ENCODE results near the gene TMX2.

The TMX2 gene

GRCh38 chr11:57732661-57733060 is 20.3 kb downstream of the TMX2 start:
- CTCF ChIA-PET = interaction anchor here (1.7 kb wide), 1 partner anchor 9 kb away, joined by 6 read pairs; no protein-coding TSS in a partner anchor
- POLR2A ChIA-PET = no interaction called here
- DNase-seq = no peak

GRCh38 chr11:57735619-57736298 is 23.4 kb downstream of the TMX2 start:
- Histone ChIP-seq H3K27me3 (replicated peaks in 2 of 5; ENCODE audit: control insufficient read depth in 4 of 5, insufficient read depth in 5 of 5, low read length in 4 of 5) (no peaks in the 10 kb centered on the region), H3K4me1 (ENCODE audit: control extremely low read depth in 1 of 4, control insufficient read depth in 4 of 4, insufficient read depth in 4 of 4, low read length in 3 of 4) (peaks cover under 1 to 9% (median 6%) of the 10 kb centered on the region in 4 experiments), H3K4me3 (ENCODE audit: control insufficient read depth in 1 of 7, extremely low read depth in 1 of 7, insufficient read depth in 4 of 7, low read depth in 2 of 7, low read length in 6 of 7) (no peak overlapping the region), H3K27ac (ENCODE audit: insufficient read depth in 1 of 2, low read depth in 1 of 2, low read length in 2 of 2, poor library complexity in 1 of 2, severe bottlenecking in 2 of 2) (peak overlapping the region in 1 of 2 experiments; percentile 50), H3K36me3 (ENCODE audit: control insufficient read depth in 4 of 4, insufficient read depth in 4 of 4, low read length in 3 of 4) (peaks cover 12 to 42% (median 22%) of the 10 kb centered on the region in 4 experiments), H3K9me3 (ENCODE audit: control extremely low read depth in 1 of 5, control insufficient read depth in 4 of 5, insufficient read depth in 2 of 5, low read depth in 1 of 5, low read length in 4 of 5) (no peaks in the 10 kb centered on the region)
- CTCF ChIA-PET = interaction anchor here (0.9 to 2.1 kb wide), 4 partner anchors 7 to 59 kb away, joined by 3 to 5 read pairs (median 4); no protein-coding TSS in a partner anchor
- DNase-seq = peak in 2 of 3 donors; percentile 9 to 22
- POLR2A ChIA-PET = interaction anchor here (0.6 to 0.9 kb wide), 2 partner anchors 35 to 55 kb away, joined by 3 read pairs; no protein-coding TSS in a partner anchor
- 100% methylated on average over 3 of the region's 3 CpGs for WGBS (ENCODE audit: insufficient coverage)

More at GRCh38 chr11:57732661-57733060, 20.3 kb downstream of the TMX2 start:
- 100% methylated on average over 1 of the region's 1 CpG for WGBS (ENCODE audit: insufficient coverage)
- H3K9me3 ChIP-seq (ENCODE audit: control extremely low read depth in 1 of 5, control insufficient read depth in 4 of 5, insufficient read depth in 2 of 5, low read depth in 1 of 5, low read length in 4 of 5) = no peaks in the 10 kb centered on the region
- peaks cover 0 to 3% (median 0%) of the 10 kb centered on the region in 4 experiments for H3K4me1 ChIP-seq (ENCODE audit: control extremely low read depth in 1 of 4, control insufficient read depth in 4 of 4, insufficient read depth in 4 of 4, low read length in 3 of 4)
- H3K27ac ChIP-seq (ENCODE audit: insufficient read depth in 1 of 2, low read depth in 1 of 2, low read length in 2 of 2, poor library complexity in 1 of 2, severe bottlenecking in 2 of 2) = no peak overlapping the region
- H3K4me3 ChIP-seq (ENCODE audit: control insufficient read depth in 1 of 7, extremely low read depth in 1 of 7, insufficient read depth in 4 of 7, low read depth in 2 of 7, low read length in 6 of 7) = no peak overlapping the region
- peaks cover 7 to 24% (median 11%) of the 10 kb centered on the region in 4 experiments for H3K36me3 ChIP-seq (ENCODE audit: control insufficient read depth in 4 of 4, insufficient read depth in 4 of 4, low read length in 3 of 4)
- no peaks in the 10 kb centered on the region for H3K27me3 ChIP-seq (replicated peaks in 2 of 5; ENCODE audit: control insufficient read depth in 4 of 5, insufficient read depth in 5 of 5, low read length in 4 of 5)

- ChIA-PET POLR2A (interaction anchor here (0.7 to 1.8 kb wide), 4 partner anchors 20 to 101 kb away, joined by 3 to 9 read pairs (median 3); partner anchors contain the start of gene CTNND1), CTCF (interaction anchor here (0.6 to 6.4 kb wide), 7 partner anchors 10 to 68 kb away, joined by 3 to 50 read pairs (median 4); partner anchors contain the start of genes BTBD18 and CTNND1)
- peaks cover 13 to 26% (median 20%) of the 10 kb centered on the region in 4 experiments for H3K4me1 ChIP-seq (ENCODE audit: control extremely low read depth in 1 of 4, control insufficient read depth in 4 of 4, insufficient read depth in 4 of 4, low read length in 3 of 4)
- peak; percentile 97 to 99 (median 99) for DNase-seq
- WGBS (ENCODE audit: insufficient coverage) = under 1% methylated on average over 57 of the region's 75 CpGs
- H3K27me3 ChIP-seq (replicated peaks in 2 of 5; ENCODE audit: control insufficient read depth in 4 of 5, insufficient read depth in 5 of 5, low read length in 4 of 5) = no peaks in the 10 kb centered on the region
- H3K4me3 ChIP-seq (ENCODE audit: control insufficient read depth in 1 of 7, extremely low read depth in 1 of 7, insufficient read depth in 4 of 7, low read depth in 2 of 7, low read length in 6 of 7) = peak within 1 kb of the TSS; percentile 72 to 98 (median 91)
- H3K9me3 ChIP-seq (ENCODE audit: control extremely low read depth in 1 of 5, control insufficient read depth in 4 of 5, insufficient read depth in 2 of 5, low read depth in 1 of 5, low read length in 4 of 5) = no peaks in the 10 kb centered on the region
- peaks cover 10 to 66% (median 42%) of the 10 kb centered on the region in 4 experiments for H3K36me3 ChIP-seq (ENCODE audit: control insufficient read depth in 4 of 4, insufficient read depth in 4 of 4, low read length in 3 of 4)
- peak within 1 kb of the TSS; percentile 89 to 96 for H3K27ac ChIP-seq (ENCODE audit: insufficient read depth in 1 of 2, low read depth in 1 of 2, low read length in 2 of 2, poor library complexity in 1 of 2, severe bottlenecking in 2 of 2)
These were observed 29.0 kb downstream of the TMX2 start, which contains the start of gene SELENOH for GRCh38 chr11:57741132-57742086. Gene SELENOH, plus strand, starts transcription at chr11:57741491. Its CDS starts 105 bp downstream, at chr11:57741596.

GRCh38 chr11:57742087-57742452 is 29.7 kb downstream of the TMX2 start:
- ChIA-PET POLR2A (interaction anchor here (0.7 to 1.8 kb wide), 3 partner anchors 19 to 41 kb away, joined by 3 to 9 read pairs (median 3); partner anchors contain the start of gene CTNND1), CTCF (interaction anchor here (0.6 to 6.4 kb wide), 7 partner anchors 9 to 67 kb away, joined by 3 to 50 read pairs (median 4); partner anchors contain the start of genes BTBD18 and CTNND1)
- no peaks in the 10 kb centered on the region for H3K27me3 ChIP-seq (replicated peaks in 2 of 5; ENCODE audit: control insufficient read depth in 4 of 5, insufficient read depth in 5 of 5, low read length in 4 of 5)
- H3K4me3 ChIP-seq (ENCODE audit: control insufficient read depth in 1 of 7, extremely low read depth in 1 of 7, insufficient read depth in 4 of 7, low read depth in 2 of 7, low read length in 6 of 7) = peak overlapping the region; percentile 72 to 98 (median 91)
- no peaks in the 10 kb centered on the region for H3K9me3 ChIP-seq (ENCODE audit: control extremely low read depth in 1 of 5, control insufficient read depth in 4 of 5, insufficient read depth in 2 of 5, low read depth in 1 of 5, low read length in 4 of 5)
- H3K27ac ChIP-seq (ENCODE audit: insufficient read depth in 1 of 2, low read depth in 1 of 2, low read length in 2 of 2, poor library complexity in 1 of 2, severe bottlenecking in 2 of 2) = peak overlapping the region; percentile 89 to 96
- H3K36me3 ChIP-seq (ENCODE audit: control insufficient read depth in 4 of 4, insufficient read depth in 4 of 4, low read length in 3 of 4) = peaks cover 10 to 70% (median 42%) of the 10 kb centered on the region in 4 experiments
- H3K4me1 ChIP-seq (ENCODE audit: control extremely low read depth in 1 of 4, control insufficient read depth in 4 of 4, insufficient read depth in 4 of 4, low read length in 3 of 4) = peaks cover 13 to 26% (median 20%) of the 10 kb centered on the region in 4 experiments
- 0% methylated on average over 6 of the region's 10 CpGs for WGBS (ENCODE audit: insufficient coverage)
- DNase-seq = peak in 1 of 3 donors; percentile 23

- Histone ChIP-seq H3K9me3 (ENCODE audit: control extremely low read depth in 1 of 5, control insufficient read depth in 4 of 5, insufficient read depth in 2 of 5, low read depth in 1 of 5, low read length in 4 of 5) (no peaks in the 10 kb centered on the region), H3K27ac (ENCODE audit: insufficient read depth in 1 of 2, low read depth in 1 of 2, low read length in 2 of 2, poor library complexity in 1 of 2, severe bottlenecking in 2 of 2) (no peak overlapping the region), H3K36me3 (ENCODE audit: control insufficient read depth in 4 of 4, insufficient read depth in 4 of 4, low read length in 3 of 4) (peaks cover 8 to 53% (median 25%) of the 10 kb centered on the region in 4 experiments), H3K4me1 (ENCODE audit: control extremely low read depth in 1 of 4, control insufficient read depth in 4 of 4, insufficient read depth in 4 of 4, low read length in 3 of 4) (peaks cover 13 to 26% (median 20%) of the 10 kb centered on the region in 4 experiments), H3K4me3 (ENCODE audit: control insufficient read depth in 1 of 7, extremely low read depth in 1 of 7, insufficient read depth in 4 of 7, low read depth in 2 of 7, low read length in 6 of 7) (no peak overlapping the region), H3K27me3 (replicated peaks in 2 of 5; ENCODE audit: control insufficient read depth in 4 of 5, insufficient read depth in 5 of 5, low read length in 4 of 5) (no peaks in the 10 kb centered on the region)
- WGBS (ENCODE audit: insufficient coverage) = 100% methylated on average over 1 of the region's 2 CpGs
- POLR2A ChIA-PET = interaction anchor here (0.8 to 1.8 kb wide), 2 partner anchors 17 to 244 kb away, joined by 4 to 5 read pairs; partner anchors contain the start of gene CTNND1
- DNase-seq = no peak
- CTCF ChIA-PET = interaction anchor here (0.8 to 6.4 kb wide), 4 partner anchors 12 to 58 kb away, joined by 3 to 50 read pairs (median 22); no protein-coding TSS in a partner anchor
These were observed 32.0 kb downstream of the TMX2 start for GRCh38 chr11:57744357-57744756.

GRCh38 chr11:57745206-57745605 is 32.8 kb downstream of the TMX2 start:
- 98% methylated on average over 5 of the region's 5 CpGs for WGBS (ENCODE audit: insufficient coverage)
- Histone ChIP-seq H3K27ac (ENCODE audit: insufficient read depth in 1 of 2, low read depth in 1 of 2, low read length in 2 of 2, poor library complexity in 1 of 2, severe bottlenecking in 2 of 2) (no peak overlapping the region), H3K9me3 (ENCODE audit: control extremely low read depth in 1 of 5, control insufficient read depth in 4 of 5, insufficient read depth in 2 of 5, low read depth in 1 of 5, low read length in 4 of 5) (no peaks in the 10 kb centered on the region), H3K4me1 (ENCODE audit: control extremely low read depth in 1 of 4, control insufficient read depth in 4 of 4, insufficient read depth in 4 of 4, low read length in 3 of 4) (peaks cover 13 to 25% (median 19%) of the 10 kb centered on the region in 4 experiments), H3K27me3 (replicated peaks in 2 of 5; ENCODE audit: control insufficient read depth in 4 of 5, insufficient read depth in 5 of 5, low read length in 4 of 5) (no peaks in the 10 kb centered on the region), H3K4me3 (ENCODE audit: control insufficient read depth in 1 of 7, extremely low read depth in 1 of 7, insufficient read depth in 4 of 7, low read depth in 2 of 7, low read length in 6 of 7) (no peak overlapping the region), H3K36me3 (ENCODE audit: control insufficient read depth in 4 of 4, insufficient read depth in 4 of 4, low read length in 3 of 4) (peaks cover 8 to 45% (median 23%) of the 10 kb centered on the region in 4 experiments)
- POLR2A ChIA-PET = interaction anchor here (1.8 kb wide), 1 partner anchor 16 kb away, joined by 5 read pairs; the partner anchor contains the start of gene CTNND1
- CTCF ChIA-PET = interaction anchor here (1.3 to 7.5 kb wide), 4 partner anchors 11 to 55 kb away, joined by 4 to 100 read pairs (median 28); partner anchors contain the start of gene CTNND1
- no peak for DNase-seq

Data from common myeloid progenitor, CD34-positive (primary cell).